ENCODE results near the gene PDGFC.
"Not testable (repeated sequence)": the region's sequence is repeated elsewhere in the genome, so short reads cannot be mapped to it uniquely, and the experiment has no call there.

PDGFC gene

DNA sequence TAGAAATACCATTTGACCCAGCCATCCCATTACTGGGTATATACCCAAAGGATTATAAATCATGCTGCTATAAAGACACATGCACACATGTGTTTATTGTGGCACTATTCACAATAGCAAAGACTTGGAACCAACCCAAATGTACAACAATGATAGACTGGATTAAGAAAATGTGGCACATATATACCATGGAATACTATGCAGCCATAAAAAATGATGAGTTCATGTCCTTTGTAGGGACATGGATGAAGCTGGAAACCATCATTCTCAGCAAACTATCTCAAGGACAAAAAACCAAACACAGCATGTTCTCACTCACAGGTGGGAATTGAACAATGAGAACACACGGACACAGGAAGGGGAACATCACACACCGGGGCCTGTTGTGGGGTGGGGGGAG, 39.2 kb downstream of the PDGFC start:
- DNase-seq; in situ Hi-C loops (cut with HindIII; ENCODE audit: low pct_ligation_motif_present, low pct_unique_long_range_greater_than_20kb, low sequenced_read_pairs): not testable (repeated sequence)

DNA sequence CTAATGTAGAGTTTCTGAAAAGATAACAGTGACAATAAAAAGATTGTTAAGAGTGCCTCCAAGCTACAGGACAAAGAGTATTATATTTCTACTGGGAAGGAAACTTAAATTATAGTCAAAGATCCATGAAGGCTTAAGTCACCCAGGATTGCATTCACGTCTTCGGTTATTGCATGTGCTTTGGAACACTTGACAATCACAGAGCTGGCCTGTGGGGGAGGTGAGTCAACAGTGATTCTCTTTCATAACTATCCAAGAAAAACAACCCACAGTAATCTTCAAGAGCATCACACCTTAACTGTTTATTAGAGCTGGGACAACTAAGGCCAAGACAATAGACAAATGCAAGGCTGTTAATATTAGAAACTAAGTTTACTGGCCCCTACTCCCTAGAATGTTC, 40.3 kb downstream of the PDGFC start:
- no peak for DNase-seq
- in situ Hi-C loops (cut with HindIII; ENCODE audit: low pct_ligation_motif_present, low pct_unique_long_range_greater_than_20kb, low sequenced_read_pairs) = no loop called here

DNA sequence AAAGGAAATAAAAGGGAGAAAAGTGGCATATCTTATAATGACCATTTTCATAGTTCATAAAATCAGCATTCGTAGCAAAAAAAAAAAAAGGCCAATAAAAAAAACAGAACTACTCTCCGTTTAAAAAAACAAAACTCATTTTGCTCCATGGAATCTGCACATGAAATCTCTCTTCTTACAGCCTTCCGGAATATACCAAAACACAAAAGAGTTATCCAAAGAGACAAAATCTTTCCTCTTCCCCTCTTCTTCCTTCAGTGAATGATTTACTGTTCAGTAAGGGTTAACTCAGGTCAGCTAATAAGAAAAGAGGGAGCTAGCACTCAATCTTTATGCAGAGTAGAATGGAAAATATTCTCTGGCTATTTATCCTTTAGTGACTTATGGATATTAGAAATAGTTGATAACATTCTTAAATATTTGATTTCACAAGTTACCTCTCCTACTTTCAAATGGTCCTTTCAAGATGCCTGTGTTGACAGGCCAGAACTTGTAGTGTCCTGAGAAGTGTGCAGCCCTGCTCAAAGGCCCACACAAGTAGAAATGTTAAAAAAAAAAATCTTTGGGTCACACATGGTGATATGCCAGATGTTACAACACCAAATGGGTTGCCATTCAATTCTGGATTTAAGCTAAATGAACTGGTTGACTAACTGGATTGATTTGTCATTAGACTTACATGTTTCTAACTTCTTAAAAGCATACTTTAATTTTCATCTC, 42.1 kb downstream of the PDGFC start:
- DNase-seq = no peak
- in situ Hi-C loops (cut with HindIII; ENCODE audit: low pct_ligation_motif_present, low pct_unique_long_range_greater_than_20kb, low sequenced_read_pairs) = no loop called here

DNA sequence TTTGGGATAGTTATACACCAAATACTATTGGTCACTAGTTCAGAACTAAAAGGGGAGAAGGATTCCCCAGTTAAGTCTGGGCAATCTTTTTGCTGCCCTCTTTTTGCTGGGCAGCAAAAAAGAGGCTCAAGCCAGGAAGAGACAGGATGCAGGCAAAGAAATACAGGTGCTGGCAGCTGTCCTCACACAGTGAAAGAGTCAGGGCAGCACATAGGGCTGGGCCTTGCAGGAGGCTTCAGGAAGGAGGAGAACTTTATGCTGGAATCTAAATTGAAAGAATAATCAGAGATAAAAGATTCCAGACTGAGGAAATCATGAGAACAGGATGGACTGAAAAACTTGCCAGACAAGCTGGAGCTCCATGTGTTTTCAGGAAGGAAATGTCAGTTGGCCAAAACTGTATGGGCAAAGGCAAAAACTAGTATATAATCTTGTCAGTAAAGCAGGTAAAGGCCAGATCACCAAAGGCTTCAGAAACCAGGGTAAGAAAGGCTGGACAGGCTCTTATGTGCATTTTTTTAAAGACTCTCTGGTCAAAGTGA, 46.8 kb downstream of the PDGFC start:
- no peak for DNase-seq
- in situ Hi-C loops (cut with HindIII; ENCODE audit: low pct_ligation_motif_present, low pct_unique_long_range_greater_than_20kb, low sequenced_read_pairs) = no loop called here

DNA sequence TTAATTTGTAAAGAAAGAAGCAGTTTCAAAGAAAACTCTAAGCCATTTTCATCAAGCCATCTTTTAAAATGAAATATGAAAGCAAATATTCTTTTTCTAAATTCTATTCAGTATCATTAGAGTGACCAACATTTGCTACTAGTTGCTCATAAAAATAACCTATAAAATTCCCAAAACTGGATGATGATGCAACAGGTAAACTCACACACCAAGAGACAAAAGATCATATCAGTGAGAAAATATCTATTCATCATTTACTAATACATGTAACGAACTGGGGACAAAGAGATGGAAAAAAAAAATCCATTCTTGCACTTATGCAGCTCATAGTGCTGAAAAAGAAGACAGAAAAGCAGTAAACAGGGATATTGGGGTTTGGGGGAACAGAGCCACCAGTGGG, 48.1 kb downstream of the PDGFC start:
- in situ Hi-C loops (cut with HindIII; ENCODE audit: low pct_ligation_motif_present, low pct_unique_long_range_greater_than_20kb, low sequenced_read_pairs) = no loop called here

DNA sequence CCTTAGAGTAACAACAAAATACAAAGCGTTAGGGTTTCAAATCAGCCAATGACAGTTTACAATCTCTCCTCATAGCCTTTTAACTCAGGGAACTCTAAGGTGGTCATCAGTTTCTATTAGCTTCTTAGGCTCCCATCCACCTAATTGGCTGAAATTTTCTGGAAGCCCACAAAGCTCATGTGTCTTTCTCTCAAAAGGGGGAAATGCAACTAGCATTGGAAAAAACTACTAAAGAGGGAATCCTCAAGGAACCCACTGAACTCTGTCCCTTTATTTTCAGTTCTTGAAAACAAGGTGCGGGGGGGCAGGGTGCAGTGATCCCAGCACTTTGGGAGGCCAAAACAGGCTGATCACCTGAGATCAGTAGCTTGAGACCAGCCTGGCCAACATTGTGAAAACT, 56.4 kb downstream of the PDGFC start:
- in situ Hi-C loops (cut with HindIII; ENCODE audit: low pct_ligation_motif_present, low pct_unique_long_range_greater_than_20kb, low sequenced_read_pairs) = no loop called here
- DNase-seq = no peak

More for the DNA sequence above, 48.1 kb downstream of the PDGFC start:
- no peak for DNase-seq

DNA sequence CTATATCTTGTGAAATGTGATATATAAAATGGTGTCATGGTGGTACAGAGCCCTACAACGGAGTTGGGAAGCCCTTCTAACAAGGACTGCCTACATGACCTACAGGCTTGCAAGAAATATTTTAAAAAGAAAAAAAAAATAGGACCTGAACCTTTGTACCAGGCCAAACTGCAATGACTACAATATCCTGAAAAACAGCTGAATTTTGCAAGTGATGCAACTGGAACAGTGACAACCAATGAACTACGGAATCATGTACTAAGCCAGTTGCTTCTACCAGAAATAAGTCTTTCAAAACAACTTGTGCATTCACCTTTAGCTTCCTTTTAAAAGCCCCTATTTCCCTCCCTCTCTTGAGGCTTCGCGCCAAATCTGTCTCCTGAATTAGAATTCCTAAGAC, 58.4 kb downstream of the PDGFC start:
- in situ Hi-C loops (cut with HindIII; ENCODE audit: low pct_ligation_motif_present, low pct_unique_long_range_greater_than_20kb, low sequenced_read_pairs) = no loop called here
- DNase-seq = no peak

DNA sequence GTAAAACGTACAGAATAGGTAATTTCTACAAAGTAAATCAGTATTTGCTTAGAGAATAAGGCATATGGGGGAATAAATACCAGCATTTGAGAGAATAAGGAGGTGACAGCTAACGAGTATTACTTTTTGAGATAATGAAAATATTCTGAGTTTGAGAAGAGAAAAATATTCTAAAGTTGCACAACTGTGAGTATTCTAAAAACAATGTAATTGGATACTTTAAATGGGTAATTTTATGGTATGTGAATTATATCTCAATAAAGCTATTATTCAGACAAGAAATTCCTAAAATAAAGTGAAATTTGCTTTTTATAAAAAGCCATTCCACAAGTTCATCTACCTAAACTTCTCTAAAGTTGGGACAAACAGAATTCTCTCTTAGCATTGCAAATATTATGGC, 62.6 kb downstream of the PDGFC start:
- DNase-seq = no peak
- in situ Hi-C loops (cut with HindIII; ENCODE audit: low pct_ligation_motif_present, low pct_unique_long_range_greater_than_20kb, low sequenced_read_pairs) = no loop called here

DNA sequence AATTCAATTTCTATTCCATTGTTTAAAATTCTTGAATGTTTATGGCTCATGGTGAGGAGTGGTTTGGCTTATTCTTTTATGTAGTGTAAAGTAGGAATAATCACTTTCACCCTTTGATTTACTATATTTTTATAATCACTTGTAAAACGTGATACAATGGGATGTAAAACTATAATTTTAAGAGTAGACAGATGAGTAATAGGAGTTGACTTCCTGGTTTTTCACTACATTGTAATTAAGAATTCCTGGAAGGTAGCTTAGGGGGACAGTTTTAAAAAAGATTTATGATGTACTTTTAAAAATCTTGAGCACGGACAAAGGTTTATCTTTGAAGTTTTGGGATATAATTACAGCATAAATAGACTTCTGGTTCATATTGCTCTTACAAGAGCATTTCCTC, 65.3 kb downstream of the PDGFC start:
- in situ Hi-C loops (cut with HindIII; ENCODE audit: low pct_ligation_motif_present, low pct_unique_long_range_greater_than_20kb, low sequenced_read_pairs) = no loop called here
- DNase-seq = no peak

DNA sequence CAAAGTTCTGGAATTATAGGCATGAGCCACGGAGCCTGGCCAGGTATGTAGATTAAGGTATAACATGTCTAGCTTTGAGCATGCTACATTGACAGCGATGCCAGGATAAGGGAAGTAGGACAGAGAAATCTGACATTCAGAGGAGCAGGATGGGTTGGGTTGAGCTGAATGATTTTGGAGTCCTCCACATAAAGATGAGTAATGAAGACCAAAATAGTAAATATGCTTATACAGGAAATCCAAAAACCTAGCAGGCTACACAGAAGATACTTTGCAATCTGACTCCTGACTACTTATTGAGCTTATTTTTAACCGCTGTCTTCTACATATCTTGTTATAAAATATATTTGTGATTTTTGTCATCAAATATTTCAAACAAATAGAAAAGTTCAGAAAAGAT, 69.7 kb downstream of the PDGFC start:
- no peak for DNase-seq
- in situ Hi-C loops (cut with HindIII; ENCODE audit: low pct_ligation_motif_present, low pct_unique_long_range_greater_than_20kb, low sequenced_read_pairs) = no loop called here

DNA sequence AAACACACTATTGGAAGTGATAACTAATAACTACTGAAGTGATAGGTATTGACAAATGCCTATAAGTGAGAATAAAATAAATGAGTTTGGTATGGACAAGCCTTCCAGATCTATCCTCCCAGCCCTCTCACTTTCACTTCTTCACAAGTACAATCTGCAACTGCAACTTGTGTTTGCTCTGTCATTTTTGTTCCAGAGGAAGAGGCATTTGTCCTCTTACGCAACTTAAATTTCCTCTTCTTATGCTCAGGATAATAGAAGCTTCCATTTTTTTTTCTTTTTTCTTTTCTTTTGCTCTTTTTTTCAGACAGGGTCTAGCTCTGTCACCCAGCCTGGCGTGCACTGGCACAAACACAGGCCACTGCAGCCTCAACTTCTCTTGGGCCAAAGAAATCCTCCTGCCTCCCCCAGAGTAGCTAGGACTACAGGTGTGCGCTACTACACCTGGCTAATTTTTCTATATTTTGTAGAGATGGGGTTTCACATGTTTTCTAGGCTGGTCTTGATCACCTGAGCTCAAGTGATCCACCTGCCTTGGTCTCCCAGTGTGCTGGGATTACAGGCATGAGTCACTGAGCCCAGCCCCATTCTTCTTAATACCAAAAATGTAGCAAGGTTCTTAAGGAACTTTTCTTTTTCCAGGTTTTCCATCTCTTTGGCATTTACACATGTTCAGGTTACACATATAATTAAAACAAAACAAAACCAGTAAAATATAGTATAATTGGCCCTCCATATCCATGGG, 73.1 kb downstream of the PDGFC start:
- in situ Hi-C loops (cut with HindIII; ENCODE audit: low pct_ligation_motif_present, low pct_unique_long_range_greater_than_20kb, low sequenced_read_pairs) = no loop called here
- DNase-seq = no peak

DNA sequence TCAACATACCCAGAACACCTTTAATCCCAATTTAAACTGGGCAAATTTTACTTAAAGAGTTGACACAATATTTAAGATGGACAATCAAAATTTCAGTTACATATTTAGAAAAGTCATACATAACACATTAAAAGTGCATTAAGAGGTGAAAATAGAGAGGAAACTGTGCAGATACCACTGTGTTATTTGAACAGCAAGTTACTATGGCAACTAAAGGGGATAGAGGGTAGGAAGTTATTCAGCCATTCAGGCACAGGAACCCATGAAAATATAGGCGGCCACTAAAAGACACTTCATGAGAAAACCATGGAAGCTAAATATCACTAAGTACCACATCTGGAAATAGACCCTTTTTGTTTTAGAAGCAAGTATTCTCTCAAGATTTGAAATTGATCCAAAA, 75.1 kb downstream of the PDGFC start:
- no peak for DNase-seq
- in situ Hi-C loops (cut with HindIII; ENCODE audit: low pct_ligation_motif_present, low pct_unique_long_range_greater_than_20kb, low sequenced_read_pairs) = no loop called here

DNA sequence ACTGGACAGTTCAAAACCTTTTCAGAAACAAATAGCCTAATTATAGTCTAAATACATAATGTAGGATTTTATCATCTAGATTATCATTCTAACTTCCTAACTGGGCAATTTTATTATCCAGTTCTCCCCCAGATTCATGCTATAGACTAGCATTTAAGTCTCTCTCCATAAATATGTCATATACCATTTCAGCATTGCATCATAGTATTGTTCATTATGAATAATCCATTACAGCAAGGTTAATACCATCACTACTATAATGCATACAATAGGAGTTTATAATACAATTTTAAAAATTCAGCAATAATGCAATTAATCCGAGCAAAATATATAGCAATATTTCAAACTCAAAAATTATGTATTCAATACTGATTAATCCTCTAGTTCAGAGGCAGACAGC, 77.4 kb downstream of the PDGFC start:
- in situ Hi-C loops (cut with HindIII; ENCODE audit: low pct_ligation_motif_present, low pct_unique_long_range_greater_than_20kb, low sequenced_read_pairs) = no loop called here

DNA sequence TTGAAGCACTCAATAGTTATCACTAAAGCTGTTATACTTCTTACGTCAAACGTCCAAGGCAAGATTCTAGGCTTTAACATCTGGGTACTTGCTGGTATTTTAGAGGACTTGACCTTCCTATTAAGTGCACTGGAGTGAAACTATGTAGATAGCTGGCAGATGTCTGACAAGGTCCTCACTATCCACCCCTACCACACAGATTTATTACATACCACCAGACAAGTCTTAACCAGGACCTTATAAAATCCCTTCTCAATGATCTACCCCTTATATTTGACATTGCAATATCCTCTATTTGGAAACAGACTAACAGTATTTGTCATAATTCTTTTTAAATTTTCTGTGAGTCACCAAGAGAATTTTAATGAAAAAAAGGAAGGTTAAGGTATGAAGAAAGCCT, 78.8 kb downstream of the PDGFC start:
- peak; percentile 22 for DNase-seq
- in situ Hi-C loops (cut with HindIII; ENCODE audit: low pct_ligation_motif_present, low pct_unique_long_range_greater_than_20kb, low sequenced_read_pairs) = no loop called here

More for the DNA sequence above, 77.4 kb downstream of the PDGFC start:
- DNase-seq = no peak

DNA sequence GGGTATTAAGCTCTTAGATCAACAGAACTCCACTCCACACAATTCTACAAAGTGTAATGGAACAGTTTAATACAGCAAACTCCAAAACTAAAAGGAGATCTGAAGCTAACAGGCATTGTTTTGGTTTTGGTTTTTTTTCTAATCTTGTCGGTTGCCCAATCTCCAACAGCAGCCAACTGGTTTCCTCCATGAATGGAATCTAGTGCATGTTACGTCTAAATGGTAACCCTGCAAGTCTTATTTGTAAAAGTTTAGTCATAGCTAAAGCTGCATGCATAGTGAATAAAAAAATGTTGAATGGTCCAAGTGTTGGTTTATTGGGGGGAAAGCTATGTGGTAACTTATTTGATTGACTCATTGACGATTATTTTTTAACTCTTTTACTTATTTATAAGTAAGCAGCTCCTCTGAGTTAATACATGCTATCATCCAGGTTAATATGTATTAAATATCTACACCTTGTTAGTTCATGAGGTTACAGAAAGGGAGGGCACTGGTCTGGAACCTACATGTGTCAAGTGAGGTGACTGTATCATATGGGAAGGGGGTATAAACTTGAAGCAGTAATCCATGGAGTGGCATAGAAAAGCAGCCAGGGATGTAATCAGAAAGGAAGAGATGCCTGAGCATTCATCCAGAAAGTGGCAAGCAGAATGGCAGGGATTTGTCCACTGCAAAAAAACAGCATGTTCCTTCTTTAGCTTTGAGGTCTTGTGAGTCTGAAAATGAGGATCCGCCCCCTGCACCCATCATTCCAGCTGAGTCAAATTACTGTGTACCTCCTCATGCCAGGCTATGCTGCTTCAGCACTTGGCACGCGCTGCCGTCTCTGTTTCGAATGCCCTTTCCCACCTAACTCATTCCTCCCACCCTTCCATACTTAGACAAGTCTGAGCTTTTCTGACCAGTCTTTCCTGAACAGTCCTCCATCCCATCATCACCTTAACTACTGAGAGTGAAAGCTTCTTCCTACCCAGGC, 81.7 kb downstream of the PDGFC start:
- peak; percentile 95 for DNase-seq
- in situ Hi-C loops (cut with HindIII; ENCODE audit: low pct_ligation_motif_present, low pct_unique_long_range_greater_than_20kb, low sequenced_read_pairs) = no loop called here

DNA sequence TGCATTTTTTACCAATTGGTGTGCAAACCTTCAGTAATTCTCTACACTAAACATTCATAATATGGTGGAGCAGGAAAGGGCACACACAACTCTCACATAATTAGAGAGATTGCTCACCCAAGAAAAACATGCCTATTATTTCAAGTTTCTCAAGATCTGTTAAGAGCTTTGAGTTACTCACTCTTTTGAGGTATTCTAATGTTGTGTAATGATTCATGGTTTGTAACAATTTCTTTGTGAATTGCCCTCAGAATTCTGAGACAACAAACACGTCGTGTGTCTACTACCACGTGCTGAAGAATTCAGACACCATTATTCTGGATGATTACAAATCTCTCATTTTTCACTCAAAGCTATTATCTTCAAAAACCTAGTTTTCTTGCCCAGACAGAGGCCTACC, 82.8 kb downstream of the PDGFC start:
- in situ Hi-C loops (cut with HindIII; ENCODE audit: low pct_ligation_motif_present, low pct_unique_long_range_greater_than_20kb, low sequenced_read_pairs) = no loop called here
- DNase-seq = peak; percentile 37

DNA sequence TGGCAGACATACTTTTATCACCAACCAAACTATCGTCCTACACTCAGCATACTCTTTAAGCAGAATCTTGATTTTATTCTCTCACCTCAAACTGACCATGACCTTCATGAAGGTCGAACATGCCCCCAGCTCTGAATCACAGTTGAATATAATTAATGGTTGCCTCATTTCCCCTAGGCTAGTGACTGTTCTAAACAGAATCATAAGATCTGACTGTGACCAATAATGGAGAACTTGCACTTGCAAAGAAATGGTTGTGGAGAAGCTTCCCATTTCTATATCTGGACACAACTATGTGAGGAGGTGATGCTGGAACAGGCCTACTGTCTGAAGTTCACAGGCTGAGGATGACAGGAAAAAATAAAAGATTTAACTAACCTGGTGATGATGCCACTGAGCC, 85.1 kb downstream of the PDGFC start:
- in situ Hi-C loops (cut with HindIII; ENCODE audit: low pct_ligation_motif_present, low pct_unique_long_range_greater_than_20kb, low sequenced_read_pairs) = no loop called here

DNA sequence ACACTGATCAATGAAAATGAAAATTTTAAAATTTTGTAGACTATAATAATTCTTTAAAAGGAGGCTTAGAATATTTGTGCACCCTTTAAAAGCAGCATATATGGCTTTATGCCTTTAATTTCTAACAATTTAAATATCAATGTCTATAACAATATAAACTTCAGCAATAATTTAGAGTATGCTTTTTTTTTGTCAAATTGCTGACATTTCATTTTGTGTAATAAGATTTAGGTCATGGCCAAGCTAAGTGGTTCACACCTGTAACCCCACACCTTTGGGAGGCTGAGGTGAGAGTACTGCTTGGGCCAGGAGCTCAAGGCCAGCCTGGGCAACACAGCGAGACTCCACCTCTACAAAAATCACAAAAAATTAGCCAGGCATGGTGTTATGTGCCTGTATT, 86.2 kb downstream of the PDGFC start:
- no peak for DNase-seq
- in situ Hi-C loops (cut with HindIII; ENCODE audit: low pct_ligation_motif_present, low pct_unique_long_range_greater_than_20kb, low sequenced_read_pairs) = no loop called here

More for the DNA sequence above, 85.1 kb downstream of the PDGFC start:
- no peak for DNase-seq

DNA sequence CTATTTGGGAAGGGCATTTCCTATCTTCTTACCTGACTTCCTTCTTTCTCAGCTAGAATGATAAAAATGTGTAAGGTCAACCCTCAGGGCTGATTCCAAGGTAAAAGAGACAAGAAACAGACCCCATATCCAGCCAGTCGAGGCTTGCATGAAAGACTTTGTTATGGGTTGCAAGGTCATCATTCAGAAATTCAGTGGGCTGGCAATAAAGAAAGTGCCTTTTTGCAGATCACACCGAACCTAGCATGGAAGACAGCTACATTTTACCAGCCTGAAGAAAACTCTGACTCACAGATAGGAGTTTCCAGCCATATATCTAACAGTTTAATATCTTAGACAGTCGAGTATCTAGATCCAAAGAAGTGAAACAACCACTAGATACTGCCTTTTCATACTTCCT, 87.4 kb downstream of the PDGFC start:
- in situ Hi-C loops (cut with HindIII; ENCODE audit: low pct_ligation_motif_present, low pct_unique_long_range_greater_than_20kb, low sequenced_read_pairs) = no loop called here
- DNase-seq = no peak
